HCT116 (cell line): ENCODE data around the gene PADI2. TPM values are rescaled to one million over a fixed set of nuclear protein-coding genes. Genes with fewer than 3 reads are reported as not detected.

Experiments
- ATAC-seq: fragments of 200-7000 bp; cut with Tn5 transposase; 2 replicates; pipeline ENCODE4 v1.9.1; 2020; ENCODE audit warnings: mild to moderate bottlenecking, moderate library complexity
- BruUV-seq: library from RNA; stranded (reverse); fragments of 400-500 nt; replicated peaks from 2 replicates; lab custom pipeline; 2021; lab: Mats Ljungman, UMichigan
- CTCF ChIA-PET: fragments of 300-600 bp; sonication (Branson Sonifier 250); formaldehyde crosslinking; loops from one replicate; lab custom pipeline; 2021; ENCODE audit warnings: antibody characterized with exemption; lab: Charles Lee
- POLR2A ChIA-PET: fragments of 300-600, 350-600 bp; sonication (Branson Sonifier 250); formaldehyde crosslinking; loops from one replicate; lab custom pipeline; 2021; ENCODE audit warnings: antibody characterized with exemption; lab: Charles Lee
- RAD21 ChIA-PET, 2 experiments: fragments of 300-600 bp; sonication (Branson Sonifier 250); formaldehyde crosslinking; loops; one replicate each; lab custom pipeline; 2023; ENCODE audit warnings: low total read pairs in 2 of 2; ENCODE audit not compliant: uncharacterized antibody in 2 of 2, unreplicated experiment in 2 of 2, low non-redundant PET in 1 of 2; lab: Charles Lee
- DNase-seq: peaks from one replicate; pipeline ENCODE4 v3.0.0-alpha.2; 2010; ENCODE audit warnings: low read depth, low spot score
- H2AFZ ChIP-seq: fragments of 200-600 bp; shearing (Covaris generic), sonication (generic); 2 replicates; pipeline ENCODE4 v1.6.1; 2017; ENCODE audit warnings: low read depth, mixed run types, mixed read lengths, antibody characterized with exemption, low read length; ENCODE audit not compliant: poor library complexity, severe bottlenecking
- H3K27ac ChIP-seq: 2 replicates; pipeline ENCODE4 v1.5.1; 2012; ENCODE audit warnings: low read depth, low read length
- H3K27me3 ChIP-seq: fragments of 200-600 bp; sonication (generic); 2 replicates; pipeline ENCODE4 v1.6.1; 2016; ENCODE audit warnings: mixed run types, low read length, mixed read lengths; ENCODE audit not compliant: insufficient read depth
- H3K36me3 ChIP-seq, 2 experiments: fragments of 200-500 bp in 1 of 2; fragments of 200-600 bp in 1 of 2; sonication (Bioruptor generic) in 1 of 2; sonication (generic) in 1 of 2; 2 replicates each; pipeline versions ENCODE4 v1.5.1 to v1.6.1; 2014 to 2016; ENCODE audit warnings: low read length in 2 of 2, inconsistent platforms in 1 of 2, mixed read lengths in 1 of 2, mixed run types in 1 of 2; ENCODE audit not compliant: insufficient read depth in 2 of 2, control insufficient read depth in 1 of 2
- H3K4me1 ChIP-seq, 2 experiments: fragments of 200-600 bp in 1 of 2; sonication (generic) in 1 of 2; 2 replicates each; pipeline versions ENCODE4 v1.5.1 to v1.6.1; 2012 to 2017; ENCODE audit warnings: low read length in 2 of 2, inconsistent platforms in 1 of 2, mild to moderate bottlenecking in 1 of 2, mixed read lengths in 1 of 2, mixed run types in 1 of 2, moderate library complexity in 1 of 2; ENCODE audit not compliant: insufficient read depth in 2 of 2, control insufficient read depth in 1 of 2
- H3K4me2 ChIP-seq: fragments of 200-600 bp; sonication (generic); 2 replicates; pipeline ENCODE4 v1.6.1; 2017; ENCODE audit warnings: mixed run types, low read length, mixed read lengths
- H3K4me3 ChIP-seq, 2 experiments: fragments of 200-600 bp in 1 of 2; sonication (generic) in 1 of 2; replicated peaks in 1 of 2; 2 replicates each; pipeline ENCODE4 v1.5.1; 2011 to 2016; ENCODE audit warnings: low read length in 2 of 2, control low read depth in 1 of 2, low read depth in 1 of 2, mild to moderate bottlenecking in 1 of 2, mixed read lengths in 1 of 2, mixed run types in 1 of 2
- H3K79me2 ChIP-seq: fragments of 200-600 bp; sonication (generic); 2 replicates; pipeline ENCODE4 v1.6.1; 2017; ENCODE audit warnings: mild to moderate bottlenecking, mixed run types, low read length, moderate library complexity, mixed read lengths; ENCODE audit not compliant: insufficient read depth
- H3K9ac ChIP-seq: fragments of 200-600 bp; sonication (generic); 2 replicates; pipeline ENCODE4 v1.6.1; 2016; ENCODE audit warnings: low read length, mixed read lengths
- H3K9me2 ChIP-seq: fragments of 200-600 bp; sonication (generic), shearing (Covaris generic); 2 replicates; pipeline ENCODE4 v1.6.1; 2017; ENCODE audit warnings: mixed run types, mild to moderate bottlenecking, moderate library complexity; ENCODE audit not compliant: insufficient read depth
- H3K9me3 ChIP-seq, 2 experiments: fragments of 200-500 bp in 1 of 2; fragments of 200-600 bp in 1 of 2; sonication (Bioruptor generic) in 1 of 2; sonication (generic) in 1 of 2; 2 replicates each; pipeline ENCODE4 v1.6.1; 2014 to 2017; ENCODE audit warnings: low read length in 2 of 2, mixed read lengths in 2 of 2, inconsistent platforms in 1 of 2, low read depth in 1 of 2, mild to moderate bottlenecking in 1 of 2, mixed run types in 1 of 2, moderate library complexity in 1 of 2; ENCODE audit not compliant: control insufficient read depth in 1 of 2, insufficient read depth in 1 of 2
- H4K20me1 ChIP-seq: fragments of 200-600 bp; sonication (generic), shearing (Covaris generic); 2 replicates; pipeline ENCODE4 v1.6.1; 2017; ENCODE audit warnings: mixed run types, mild to moderate bottlenecking, moderate library complexity; ENCODE audit not compliant: insufficient read depth
- ATF3 ChIP-seq: IDR thresholded peaks from 2 replicates; pipeline ENCODE4 v1.6.1; 2012
- CEBPB ChIP-seq: IDR thresholded peaks from 2 replicates; pipeline ENCODE4 v1.6.1; 2012; ENCODE audit warnings: low read depth
- CTCF ChIP-seq, 3 experiments: fragments of 200-600 bp in 1 of 3; sonication (generic) in 1 of 3; IDR thresholded peaks in 2 of 3; conservative IDR thresholded peaks in 1 of 3; 2 replicates each; pipeline ENCODE4 v1.5.1; 2012 to 2017; ENCODE audit warnings: low read depth in 2 of 3, low read length in 2 of 3, antibody characterized with exemption in 1 of 3, borderline replicate concordance in 1 of 3, control low read depth in 1 of 3, mild to moderate bottlenecking in 1 of 3, mixed read lengths in 1 of 3, mixed run types in 1 of 3, moderate library complexity in 1 of 3; ENCODE audit not compliant: insufficient read depth in 1 of 3
- EGR1 ChIP-seq: IDR thresholded peaks from 2 replicates; pipeline ENCODE4 v1.6.1; 2012; ENCODE audit warnings: low read depth
- ELF1 ChIP-seq: IDR thresholded peaks from 2 replicates; pipeline ENCODE4 v1.6.1; 2012; ENCODE audit warnings: low read depth, borderline replicate concordance
- EZH2 ChIP-seq: fragments of 200-600 bp; sonication (generic); IDR thresholded peaks from 2 replicates; pipeline ENCODE4 v1.6.1; 2017; ENCODE audit warnings: antibody characterized with exemption, mixed run types
- FOSL1 ChIP-seq: IDR thresholded peaks from 2 replicates; pipeline ENCODE4 v1.6.1; 2012; ENCODE audit warnings: low read depth
- JUND ChIP-seq: IDR thresholded peaks from 2 replicates; pipeline ENCODE4 v1.6.1; 2012
- MAX ChIP-seq: IDR thresholded peaks from 2 replicates; pipeline ENCODE4 v1.6.1; 2012
- POLR2A ChIP-seq: IDR thresholded peaks from 2 replicates; pipeline ENCODE4 v1.7.0; 2011; ENCODE audit warnings: borderline replicate concordance; ENCODE audit not compliant: insufficient read depth, insufficient read length; ENCODE audit errors: extremely low read depth
- RAD21 ChIP-seq: IDR thresholded peaks from 2 replicates; pipeline ENCODE4 v1.6.1; 2012; ENCODE audit warnings: low read depth, mild to moderate bottlenecking
- SRF ChIP-seq: IDR thresholded peaks from 2 replicates; pipeline ENCODE4 v1.6.1; 2012; ENCODE audit warnings: low read depth
- TCF7L2 ChIP-seq: IDR thresholded peaks from 2 replicates; pipeline ENCODE4 v1.7.0; 2011; ENCODE audit warnings: borderline replicate concordance, inconsistent platforms; ENCODE audit not compliant: insufficient read depth, insufficient read length; ENCODE audit errors: extremely low read depth
- ZBTB33 ChIP-seq: IDR thresholded peaks from 2 replicates; pipeline ENCODE4 v1.6.1; 2011; ENCODE audit warnings: mild to moderate bottlenecking, low read length, moderate library complexity; ENCODE audit not compliant: insufficient replicate concordance; ENCODE audit errors: extremely low read depth
- intact Hi-C: fragments of 100-400 bp; cut with micrococcal nuclease; formaldehyde crosslinking; loops from 2 replicates; pipeline ENCODE4 v1.10.0; 2022
- total RNA-seq: library from RNA; stranded (reverse); gene quantifications from one replicate; pipeline ENCODE4 v1.2.1, GENCODE V29; 2021; ENCODE audit not compliant: unreplicated experiment

The PADI2 gene
- total RNA-seq, 1 experiment from 2014 or later = 2.7 TPM

- no peaks in the 10 kb centered on the region for H4K20me1 ChIP-seq
Observed at GRCh38 chr1:17116643-17117042, 2.6 kb downstream of the PADI2 start.

GRCh38 chr1:17113963-17114362 is 5.3 kb downstream of the PADI2 start:
- no peak overlapping the region for H3K4me2 ChIP-seq
- no peaks in the 10 kb centered on the region for H4K20me1 ChIP-seq
- intact Hi-C loops = no loop called here
- H3K36me3 ChIP-seq = no peaks in the 10 kb centered on the region
- H3K9me3 ChIP-seq = no peaks in the 10 kb centered on the region
- H3K9me2 ChIP-seq = no peaks in the 10 kb centered on the region
- no peak overlapping the region for H2AFZ ChIP-seq
- CTCF ChIA-PET = no interaction called here
- DNase-seq (no peak), ATAC-seq (no peak)
- peaks cover 0 to 4% of the 10 kb centered on the region in 2 experiments; a peak in 2 of 4 replicates for H3K4me1 ChIP-seq
- POLR2A ChIA-PET = no interaction called here
- H3K4me3 ChIP-seq = no peak overlapping the region
- H3K27ac ChIP-seq = no peak overlapping the region
- no peaks in the 10 kb centered on the region for H3K79me2 ChIP-seq
- RAD21 ChIA-PET = no interaction called here
- no peak for TF ChIP-seq FOSL1
- no peak for TF ChIP-seq RAD21
- TF ChIP-seq ELF1 = no peak
- no peak for TF ChIP-seq POLR2A
- TF ChIP-seq TCF7L2 = no peak
- no peak for TF ChIP-seq MAX
- no peak for TF ChIP-seq JUND
- TF ChIP-seq CTCF (IDR thresholded peaks at IDR 0.05 in 2 of 3, conservative IDR thresholded peaks at IDR 0.05 in 1 of 3; ENCODE audit: borderline replicate concordance in 1 of 3, insufficient read depth in 1 of 3, low read depth in 2 of 3, low read length in 2 of 3) = no peak
- TF ChIP-seq EGR1 = no peak
- TF ChIP-seq CEBPB = no peak
- no peak for TF ChIP-seq ZBTB33
- no peaks in the 10 kb centered on the region; the same call in 1 of the 2 replicates for H3K27me3 ChIP-seq
- no TSS peak for BruUV-seq
- H3K9ac ChIP-seq = no peak overlapping the region

More at GRCh38 chr1:17116643-17117042, 2.6 kb downstream of the PADI2 start:
- H3K4me1 ChIP-seq = peaks cover 0 to 13% of the 10 kb centered on the region in 2 experiments; a peak in 3 of 4 replicates
- no peaks in the 10 kb centered on the region for H3K9me2 ChIP-seq
- ATAC-seq (no peak), DNase-seq (no peak)
- POLR2A ChIA-PET = no interaction called here
- H3K9ac ChIP-seq = no peak overlapping the region
- H3K4me3 ChIP-seq = no peak overlapping the region
- CTCF ChIA-PET = no interaction called here
- H3K4me2 ChIP-seq = no peak overlapping the region
- H2AFZ ChIP-seq = no peak overlapping the region
- no peaks in the 10 kb centered on the region for H3K79me2 ChIP-seq
- H3K9me3 ChIP-seq = no peaks in the 10 kb centered on the region
- TF ChIP-seq JUND (no peak), TCF7L2 (no peak), SRF (no peak), CEBPB (no peak), ATF3 (no peak), FOSL1 (no peak), EZH2 (no peak)
- RAD21 ChIA-PET = no interaction called here
- intact Hi-C loops = no loop called here
- H3K36me3 ChIP-seq = no peaks in the 10 kb centered on the region
- no peak overlapping the region for H3K27ac ChIP-seq
- no TSS peak for BruUV-seq
- H3K27me3 ChIP-seq = no peaks in the 10 kb centered on the region; the same call in 1 of the 2 replicates
